Muscle of arm (tissue), 12 donors: ENCODE results near the gene ZNF547. TPM values are rescaled to one million over a fixed set of nuclear protein-coding genes. Genes with fewer than 3 reads are reported as not detected.

Experiments used
- polyA plus RNA-seq, 12 donors: library from polyadenylated mRNA; unstranded; fragments of 120-200 nt; gene quantifications; one replicate each; pipeline ENCODE4 v1.2.1, GENCODE V29; 2013; ENCODE audit not compliant: insufficient read length in 12 of 12

ZNF547 gene
- polyA plus RNA-seq, 12 donors, result 2.2 to 6.1 (median 3.6) TPM; not detected in 2

Other genes with a start within 250 kb of the ZNF547 start
- not detected for gene USP29, start 243.6 kb upstream of the ZNF547 start, polyA plus RNA-seq
- gene ZIM3, start 218.3 kb upstream of the ZNF547 start, polyA plus RNA-seq, result under 1 TPM in 1 of 12 donors, not detected in 11; 0.09 TPM
- gene DUXA, start 196.1 kb upstream of the ZNF547 start, polyA plus RNA-seq, result not detected
- gene ZNF264, start 172.1 kb upstream of the ZNF547 start, polyA plus RNA-seq, result 10 to 100 TPM in 9 of 12 donors, 1 to 10 TPM in 2, not detected in 1; 9.5 to 15.6 (median 14.1) TPM
- gene AURKC, start 132.5 kb upstream of the ZNF547 start, polyA plus RNA-seq, result 1 to 10 TPM in 7 of 12 donors, under 1 TPM in 3, not detected in 2; 0.62 to 2.2 (median 1.3) TPM
- gene ZNF805, start 122.9 kb upstream of the ZNF547 start, polyA plus RNA-seq, result 1 to 10 TPM in 10 of 12 donors, not detected in 2; 4.3 to 6.2 (median 5.6) TPM
- gene ZNF460, start 83.1 kb upstream of the ZNF547 start, polyA plus RNA-seq, result 1 to 10 TPM in 10 of 12 donors, not detected in 2; 2.3 to 5.7 (median 3.7) TPM
- gene ZNF543, start 43.1 kb upstream of the ZNF547 start, polyA plus RNA-seq, result 1 to 10 TPM in 11 of 12 donors, not detected in 1; 4.7 to 7.1 (median 6.1) TPM
- 10 to 100 TPM in 7 of 12 donors, 1 to 10 TPM in 4, not detected in 1; 8.9 to 12.5 (median 10.2) TPM for gene ZNF304, start 12.3 kb upstream of the ZNF547 start, polyA plus RNA-seq
- 10 to 100 TPM in 10 of 12 donors, not detected in 2; 12.0 to 18.6 (median 15.0) TPM for gene TRAPPC2B, start within 50 bp of the ZNF547 start, polyA plus RNA-seq
- gene ZNF548, start 26.3 kb downstream of the ZNF547 start, polyA plus RNA-seq, result 10 to 100 TPM in 11 of 12 donors, not detected in 1; 12.6 to 46.8 (median 20.3) TPM
- 10 to 100 TPM in 3 of 12 donors, 1 to 10 TPM in 8, not detected in 1; 6.3 to 16.4 (median 8.4) TPM for gene ZNF17, start 47.6 kb downstream of the ZNF547 start, polyA plus RNA-seq
- gene ZNF749, start 71.8 kb downstream of the ZNF547 start, polyA plus RNA-seq, result 1 to 10 TPM in 11 of 12 donors, not detected in 1; 3.4 to 9.7 (median 7.6) TPM
- 1 to 10 TPM in 8 of 12 donors, under 1 TPM in 2, not detected in 2; 0.90 to 4.0 (median 1.6) TPM for gene VN1R1, start 93.6 kb downstream of the ZNF547 start, polyA plus RNA-seq
- gene ZNF772, start 114.0 kb downstream of the ZNF547 start, polyA plus RNA-seq, result 10 to 100 TPM in 8 of 12 donors, 1 to 10 TPM in 2, not detected in 2; 9.2 to 17.3 (median 11.2) TPM
- gene ZNF419, start 124.2 kb downstream of the ZNF547 start, polyA plus RNA-seq, result 10 to 100 TPM in 7 of 12 donors, 1 to 10 TPM in 4, not detected in 1; 8.0 to 13.4 (median 10.2) TPM
- 10 to 100 TPM in 1 of 12 donors, 1 to 10 TPM in 10, not detected in 1; 6.4 to 16.4 (median 7.6) TPM for gene ZNF773, start 136.4 kb downstream of the ZNF547 start, polyA plus RNA-seq
- 10 to 100 TPM in 2 of 12 donors, 1 to 10 TPM in 9, not detected in 1; 6.0 to 11.0 (median 7.4) TPM for gene ZNF549, start 163.8 kb downstream of the ZNF547 start, polyA plus RNA-seq
- gene ZNF550, start 196.3 kb downstream of the ZNF547 start, polyA plus RNA-seq, result 10 to 100 TPM in 10 of 12 donors, 1 to 10 TPM in 1, not detected in 1; 6.1 to 14.4 (median 12.3) TPM
- 1 to 10 TPM in 10 of 12 donors, not detected in 2; 4.8 to 6.8 (median 5.4) TPM for gene ZNF416, start 215.4 kb downstream of the ZNF547 start, polyA plus RNA-seq
- 1 to 10 TPM in 11 of 12 donors, not detected in 1; 3.3 to 8.8 (median 6.7) TPM for gene ZIK1, start 220.6 kb downstream of the ZNF547 start, polyA plus RNA-seq
- gene ZNF530, start 236.3 kb downstream of the ZNF547 start, polyA plus RNA-seq, result 1 to 10 TPM in 10 of 12 donors, not detected in 2; 3.0 to 4.4 (median 3.6) TPM